Measurements from ENCODE around the gene SHFL. TPM values are rescaled to one million over a fixed set of nuclear protein-coding genes. Genes with fewer than 3 reads are reported as not detected.

Gene SHFL
- total RNA-seq, 1 experiment from 2014 or later = 18.5 TPM

GRCh38 chr19:10088949-10089554 lies 2.9 kb downstream of the SHFL start (continued):
- TF ChIP-seq, protein P1, sequence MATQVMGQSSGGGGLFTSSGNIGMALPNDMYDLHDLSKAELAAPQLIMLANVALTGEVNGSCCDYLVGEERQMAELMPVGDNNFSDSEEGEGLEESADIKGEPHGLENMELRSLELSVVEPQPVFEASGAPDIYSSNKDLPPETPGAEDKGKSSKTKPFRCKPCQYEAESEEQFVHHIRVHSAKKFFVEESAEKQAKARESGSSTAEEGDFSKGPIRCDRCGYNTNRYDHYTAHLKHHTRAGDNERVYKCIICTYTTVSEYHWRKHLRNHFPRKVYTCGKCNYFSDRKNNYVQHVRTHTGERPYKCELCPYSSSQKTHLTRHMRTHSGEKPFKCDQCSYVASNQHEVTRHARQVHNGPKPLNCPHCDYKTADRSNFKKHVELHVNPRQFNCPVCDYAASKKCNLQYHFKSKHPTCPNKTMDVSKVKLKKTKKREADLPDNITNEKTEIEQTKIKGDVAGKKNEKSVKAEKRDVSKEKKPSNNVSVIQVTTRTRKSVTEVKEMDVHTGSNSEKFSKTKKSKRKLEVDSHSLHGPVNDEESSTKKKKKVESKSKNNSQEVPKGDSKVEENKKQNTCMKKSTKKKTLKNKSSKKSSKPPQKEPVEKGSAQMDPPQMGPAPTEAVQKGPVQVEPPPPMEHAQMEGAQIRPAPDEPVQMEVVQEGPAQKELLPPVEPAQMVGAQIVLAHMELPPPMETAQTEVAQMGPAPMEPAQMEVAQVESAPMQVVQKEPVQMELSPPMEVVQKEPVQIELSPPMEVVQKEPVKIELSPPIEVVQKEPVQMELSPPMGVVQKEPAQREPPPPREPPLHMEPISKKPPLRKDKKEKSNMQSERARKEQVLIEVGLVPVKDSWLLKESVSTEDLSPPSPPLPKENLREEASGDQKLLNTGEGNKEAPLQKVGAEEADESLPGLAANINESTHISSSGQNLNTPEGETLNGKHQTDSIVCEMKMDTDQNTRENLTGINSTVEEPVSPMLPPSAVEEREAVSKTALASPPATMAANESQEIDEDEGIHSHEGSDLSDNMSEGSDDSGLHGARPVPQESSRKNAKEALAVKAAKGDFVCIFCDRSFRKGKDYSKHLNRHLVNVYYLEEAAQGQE (IDR thresholded peaks at IDR 0.05; ENCODE audit: low read depth) = no peak
- TF ChIP-seq RAD21 (IDR thresholded peaks at IDR 0.05; ENCODE audit: low read depth) = no peak

GRCh38 chr19:10089801-10090375 lies 3.8 kb downstream of the SHFL start:
- Histone ChIP-seq H4K20me1 (ENCODE audit: insufficient read depth) (no peaks in the 10 kb centered on the region), H3K79me2 (ENCODE audit: insufficient read depth, low read length) (no peaks in the 10 kb centered on the region), H3K36me3 (ENCODE audit: control insufficient read depth in 1 of 2, insufficient read depth in 2 of 2, low read length in 2 of 2) (no peaks in the 10 kb centered on the region), H3K4me1 (ENCODE audit: control insufficient read depth in 1 of 2, insufficient read depth in 2 of 2, low read length in 2 of 2) (peaks cover 0 to 14% of the 10 kb centered on the region in 2 experiments; a peak in 2 of 4 replicates), H3K9ac (ENCODE audit: low read length) (no peak overlapping the region), H3K4me3 (replicated peaks in 1 of 2; ENCODE audit: low read depth in 1 of 2, low read length in 2 of 2) (no peak overlapping the region), H3K9me3 (ENCODE audit: control insufficient read depth in 1 of 2, insufficient read depth in 1 of 2, low read depth in 1 of 2, low read length in 2 of 2) (no peaks in the 10 kb centered on the region), H3K4me2 (ENCODE audit: low read length) (no peak overlapping the region), H3K9me2 (ENCODE audit: insufficient read depth) (no peaks in the 10 kb centered on the region), H3K27ac (ENCODE audit: low read depth, low read length) (no peak overlapping the region), H3K27me3 (ENCODE audit: insufficient read depth, low read length) (no peaks in the 10 kb centered on the region), H2AFZ (ENCODE audit: low read depth, low read length, poor library complexity, severe bottlenecking) (no peak overlapping the region)
- CTCF ChIA-PET = no interaction called here
- POLR2A ChIA-PET = no interaction called here
- TF ChIP-seq SIN3A (IDR thresholded peaks at IDR 0.05; ENCODE audit: low read depth) (no peak), TCF7L2 (IDR thresholded peaks at IDR 0.05; ENCODE audit: borderline replicate concordance, extremely low read depth, insufficient read depth, insufficient read length) (no peak), SP1 (IDR thresholded peaks at IDR 0.05; ENCODE audit: low read depth) (no peak), ZBTB33 (IDR thresholded peaks at IDR 0.05; ENCODE audit: extremely low read depth, insufficient replicate concordance, low read length) (no peak), ELF1 (IDR thresholded peaks at IDR 0.05; ENCODE audit: borderline replicate concordance, low read depth) (no peak), RAD21 (IDR thresholded peaks at IDR 0.05; ENCODE audit: low read depth) (no peak), FOSL1 (IDR thresholded peaks at IDR 0.05; ENCODE audit: low read depth) (no peak), JUND (IDR thresholded peaks at IDR 0.05) (no peak)
- TF ChIP-seq, protein P1 (IDR thresholded peaks at IDR 0.05; ENCODE audit: low read depth) = no peak
- ATAC-seq (no peak), DNase-seq (ENCODE audit: low read depth, low spot score) (no peak)
- intact Hi-C loops (cut with micrococcal nuclease) = no loop called here
- RAD21 ChIA-PET (ENCODE audit: low non-redundant PET in 1 of 2, low total read pairs in 2 of 2, uncharacterized antibody in 2 of 2, unreplicated experiment in 2 of 2) = no interaction called here
- no TSS peak for BruUV-seq (replicated peaks)
